Stimulated activated memory B cell treated with anti-CD40 and anti-IgM and Interleukin-4, amounts not matched to agents 10 μg/mL and 1 μg/mL and 100 μg/mL, for 72 hours (primary cell): Measurements from ENCODE around the gene PLSCR4.

Experiments used
- ATAC-seq: fragments of 150-1000 bp; cut with Tn5 transposase; 2 replicates; pipeline ENCODE4 v1.10.0; 2021
- H3K27ac Mint-ChIP-seq: one replicate; pipeline ENCODE4 v1.8.0; 2022; ENCODE audit warnings: mild to moderate bottlenecking, mixed read lengths
- H3K27me3 Mint-ChIP-seq: one replicate; pipeline ENCODE4 v1.8.0; 2022; ENCODE audit warnings: mixed read lengths
- H3K36me3 Mint-ChIP-seq: one replicate; pipeline ENCODE4 v1.8.0; 2022; ENCODE audit warnings: mixed read lengths
- H3K4me1 Mint-ChIP-seq: one replicate; pipeline ENCODE4 v1.8.0; 2022; ENCODE audit warnings: mixed read lengths
- H3K4me3 Mint-ChIP-seq: one replicate; pipeline ENCODE4 v1.8.0; 2022; ENCODE audit warnings: mild to moderate bottlenecking, moderate library complexity, mixed read lengths
- H3K9me3 Mint-ChIP-seq: one replicate; pipeline ENCODE4 v1.8.0; 2022; ENCODE audit warnings: mixed read lengths

Gene PLSCR4

DNA sequence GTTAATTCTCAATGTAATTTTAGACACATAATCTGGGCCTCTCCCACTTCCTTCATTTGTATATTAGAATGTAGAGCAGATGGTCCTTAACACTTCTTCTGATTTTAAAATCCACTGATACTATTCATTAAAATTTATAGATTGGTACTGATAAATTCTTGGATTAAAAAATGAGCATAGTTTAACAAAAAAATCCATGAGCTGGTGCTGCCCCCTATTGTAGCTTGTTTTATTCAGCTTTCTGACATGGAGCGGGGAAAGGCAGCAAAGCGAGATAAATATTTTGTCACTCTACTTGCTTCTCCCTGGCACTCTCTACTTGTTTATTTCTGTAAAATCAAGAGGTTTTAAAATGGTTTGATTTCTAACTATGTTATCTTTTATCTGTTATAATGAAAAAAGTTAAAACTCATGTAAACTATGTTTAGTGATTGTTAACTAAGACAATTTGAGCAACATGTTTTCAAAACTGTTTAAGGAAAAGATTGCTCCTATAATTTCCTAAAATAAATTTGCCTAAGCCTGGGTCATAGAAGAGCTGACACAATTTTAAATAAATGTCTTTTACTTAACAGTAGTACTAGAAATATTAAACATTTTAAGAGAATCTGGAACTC, 63.5 kb downstream of the PLSCR4 start:
- no peak for ATAC-seq
- H3K27ac Mint-ChIP-seq = no peak overlapping the region
- peaks cover 11% of the 10 kb centered on the region for H3K27me3 Mint-ChIP-seq
- H3K4me3 Mint-ChIP-seq = no peak overlapping the region
- H3K9me3 Mint-ChIP-seq = no peaks in the 10 kb centered on the region
- peaks cover 6% of the 10 kb centered on the region for H3K4me1 Mint-ChIP-seq
- no peaks in the 10 kb centered on the region for H3K36me3 Mint-ChIP-seq

DNA sequence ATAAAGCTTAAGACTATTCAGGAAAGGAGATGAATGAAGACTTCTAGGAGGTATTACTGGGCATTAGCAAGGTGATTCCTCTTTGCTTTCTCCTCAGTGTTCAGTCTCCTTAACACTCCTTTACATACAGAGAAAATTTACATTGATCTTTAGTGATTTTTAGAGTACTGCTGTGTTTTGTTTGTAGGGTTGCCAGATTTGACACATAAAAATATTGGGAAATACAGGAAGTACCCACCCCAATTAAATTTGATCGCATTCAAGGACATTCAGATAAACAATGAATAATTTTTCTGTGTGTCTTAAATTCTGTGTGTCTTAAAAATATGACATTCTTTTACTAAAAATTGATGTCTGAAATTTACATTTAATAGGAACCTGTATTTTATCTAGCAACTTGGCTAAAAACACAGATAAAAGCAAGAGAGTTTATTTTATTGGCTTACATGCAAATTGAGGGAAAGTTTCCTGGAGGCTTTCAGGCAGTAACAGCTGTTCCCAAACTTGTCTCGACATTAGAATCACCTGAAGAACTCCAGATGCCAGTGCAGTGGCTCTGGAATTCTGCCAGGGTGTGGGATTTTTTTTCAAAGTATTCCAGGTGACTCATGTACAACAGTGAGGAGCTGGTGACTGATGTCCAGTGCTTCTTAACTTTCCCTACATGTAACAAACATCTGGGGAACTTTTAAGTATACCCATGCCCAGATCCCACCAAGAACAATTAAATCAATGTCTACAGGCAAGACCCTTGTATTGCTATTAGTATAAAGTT, 66.5 kb downstream of the PLSCR4 start:
- Mint-ChIP-seq H3K27ac (no peak overlapping the region), H3K4me3 (no peak overlapping the region), H3K27me3 (peaks cover 4% of the 10 kb centered on the region), H3K9me3 (no peaks in the 10 kb centered on the region), H3K4me1 (peaks cover 2% of the 10 kb centered on the region), H3K36me3 (no peaks in the 10 kb centered on the region)
- no peak for ATAC-seq

DNA sequence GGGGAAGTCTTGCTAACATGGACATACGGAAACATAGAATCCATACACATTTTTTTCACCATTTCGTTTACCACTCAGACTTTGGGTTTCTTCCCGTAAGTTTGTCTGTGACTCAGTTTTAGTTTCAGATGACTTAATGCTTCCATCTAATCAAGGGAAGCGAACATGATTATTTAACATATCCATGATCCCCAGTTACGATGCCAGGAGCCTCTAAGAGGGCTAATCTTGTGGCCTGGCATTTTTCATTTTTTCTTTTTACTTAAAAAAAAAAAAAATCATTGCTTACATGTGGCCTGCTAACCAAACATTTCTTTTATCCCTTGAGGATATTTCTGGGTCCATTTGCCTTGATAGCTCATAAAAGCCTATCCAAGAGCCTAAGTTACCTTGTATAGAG, 69.7 kb downstream of the PLSCR4 start:
- Mint-ChIP-seq H3K27me3 (no peaks in the 10 kb centered on the region), H3K4me1 (no peaks in the 10 kb centered on the region), H3K4me3 (no peak overlapping the region), H3K27ac (no peak overlapping the region), H3K9me3 (no peaks in the 10 kb centered on the region), H3K36me3 (no peaks in the 10 kb centered on the region)
- no peak for ATAC-seq

DNA sequence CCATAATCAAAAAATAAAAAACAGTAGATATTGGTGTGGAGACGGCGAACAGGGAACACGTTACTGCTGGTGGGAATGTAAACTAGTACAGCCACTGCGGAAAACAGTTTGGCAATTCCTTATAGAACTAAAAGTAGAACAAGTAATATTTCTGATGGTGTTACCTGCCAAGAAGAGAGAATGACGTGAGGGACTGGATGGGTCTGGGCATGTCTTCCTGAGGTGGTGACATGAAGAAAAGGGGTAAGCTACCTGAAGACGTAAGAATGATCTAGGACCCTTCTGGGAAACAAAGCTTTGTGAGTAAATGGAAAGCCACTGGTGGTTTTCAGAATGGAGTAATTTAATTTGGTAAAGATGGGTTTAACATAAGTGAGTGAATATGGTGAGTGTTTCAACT, 70.5 kb downstream of the PLSCR4 start:
- no peak overlapping the region for H3K27ac Mint-ChIP-seq
- no peak overlapping the region for H3K4me3 Mint-ChIP-seq
- no peaks in the 10 kb centered on the region for H3K27me3 Mint-ChIP-seq
- no peaks in the 10 kb centered on the region for H3K36me3 Mint-ChIP-seq
- ATAC-seq = no peak
- H3K9me3 Mint-ChIP-seq = no peaks in the 10 kb centered on the region
- no peaks in the 10 kb centered on the region for H3K4me1 Mint-ChIP-seq

GRCh38 chr3:146178006-146178689, 72.8 kb downstream of the PLSCR4 start:
- Mint-ChIP-seq H3K9me3 (no peaks in the 10 kb centered on the region), H3K4me3 (no peak overlapping the region), H3K27me3 (peaks cover 4% of the 10 kb centered on the region), H3K4me1 (no peaks in the 10 kb centered on the region), H3K36me3 (no peaks in the 10 kb centered on the region), H3K27ac (no peak overlapping the region)
- no peak for ATAC-seq

DNA sequence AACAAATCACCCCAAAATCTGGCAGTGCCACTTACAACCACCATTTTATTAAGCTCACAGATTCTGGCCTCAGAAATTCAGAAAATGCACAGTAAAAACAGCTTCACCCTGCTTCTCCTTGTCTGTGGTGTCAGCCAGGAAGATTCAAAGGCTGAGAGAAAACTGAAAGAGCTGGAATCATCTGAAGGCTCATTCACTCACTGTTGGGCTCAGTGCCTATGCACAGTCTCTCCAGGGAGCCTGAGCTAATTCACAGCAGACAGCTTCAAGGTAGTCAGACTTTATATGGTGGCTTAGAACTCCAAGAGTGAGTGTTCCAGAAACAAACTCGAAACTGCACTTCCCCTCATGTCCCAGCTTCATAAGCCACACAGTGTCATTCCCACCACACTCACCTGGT, 73.4 kb downstream of the PLSCR4 start:
- peaks cover 10% of the 10 kb centered on the region for H3K27me3 Mint-ChIP-seq
- H3K9me3 Mint-ChIP-seq = no peaks in the 10 kb centered on the region
- no peak overlapping the region for H3K4me3 Mint-ChIP-seq
- no peak for ATAC-seq
- no peaks in the 10 kb centered on the region for H3K36me3 Mint-ChIP-seq
- no peaks in the 10 kb centered on the region for H3K4me1 Mint-ChIP-seq
- no peak overlapping the region for H3K27ac Mint-ChIP-seq

GRCh38 chr3:146177072-146177471, 73.8 kb downstream of the PLSCR4 start:
- H3K27me3 Mint-ChIP-seq = peaks cover 10% of the 10 kb centered on the region
- ATAC-seq = no peak
- no peaks in the 10 kb centered on the region for H3K36me3 Mint-ChIP-seq
- H3K9me3 Mint-ChIP-seq = no peaks in the 10 kb centered on the region
- H3K27ac Mint-ChIP-seq = no peak overlapping the region
- no peaks in the 10 kb centered on the region for H3K4me1 Mint-ChIP-seq
- H3K4me3 Mint-ChIP-seq = no peak overlapping the region

- Mint-ChIP-seq H3K36me3 (no peaks in the 10 kb centered on the region), H3K4me1 (no peaks in the 10 kb centered on the region), H3K27ac (no peak overlapping the region), H3K9me3 (peaks cover 3% of the 10 kb centered on the region), H3K4me3 (no peak overlapping the region), H3K27me3 (peaks cover 10% of the 10 kb centered on the region)
- ATAC-seq = no peak
Measured at GRCh38 chr3:146172586-146172985, 78.3 kb downstream of the PLSCR4 start.

- no peak for ATAC-seq
Measured at GRCh38 chr3:146170591-146170990, 80.3 kb downstream of the PLSCR4 start.

GRCh38 chr3:146169891-146170290, 81.0 kb downstream of the PLSCR4 start:
- Mint-ChIP-seq H3K4me3 (no peak overlapping the region), H3K4me1 (no peaks in the 10 kb centered on the region), H3K27ac (no peak overlapping the region), H3K36me3 (no peaks in the 10 kb centered on the region), H3K9me3 (peaks cover 3% of the 10 kb centered on the region), H3K27me3 (peaks cover 17% of the 10 kb centered on the region)
- ATAC-seq = no peak

More at GRCh38 chr3:146170591-146170990, 80.3 kb downstream of the PLSCR4 start:
- Mint-ChIP-seq H3K4me1 (no peaks in the 10 kb centered on the region), H3K36me3 (no peaks in the 10 kb centered on the region), H3K27ac (no peak overlapping the region), H3K9me3 (peaks cover 3% of the 10 kb centered on the region), H3K4me3 (no peak overlapping the region), H3K27me3 (peaks cover 10% of the 10 kb centered on the region)

GRCh38 chr3:146166826-146167225, 84.1 kb downstream of the PLSCR4 start:
- Mint-ChIP-seq H3K27me3 (peaks cover 30% of the 10 kb centered on the region), H3K9me3 (peaks cover 6% of the 10 kb centered on the region), H3K4me3 (no peak overlapping the region), H3K27ac (no peak overlapping the region), H3K4me1 (no peaks in the 10 kb centered on the region), H3K36me3 (no peaks in the 10 kb centered on the region)
- no peak for ATAC-seq

DNA sequence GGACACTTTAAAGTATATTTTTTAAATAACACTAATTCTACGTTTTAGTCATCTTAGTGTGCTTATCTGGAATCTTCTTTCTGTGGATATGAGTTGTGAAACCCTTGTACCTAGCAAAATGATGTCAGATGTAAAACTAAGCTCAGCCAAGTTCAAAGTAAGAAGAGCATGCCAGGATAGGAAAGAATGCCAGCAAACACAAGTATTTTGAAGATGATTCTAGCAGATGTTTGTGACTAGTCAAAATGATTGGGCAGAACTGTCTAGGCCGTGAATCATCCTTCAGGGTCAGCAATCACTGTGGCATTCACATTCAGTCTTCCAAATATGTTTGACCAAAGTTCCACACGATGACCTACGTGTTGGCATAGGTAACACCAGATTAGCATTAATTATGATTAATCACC, 84.5 kb downstream of the PLSCR4 start:
- Mint-ChIP-seq H3K4me3 (no peak overlapping the region), H3K27ac (no peak overlapping the region), H3K36me3 (no peaks in the 10 kb centered on the region), H3K27me3 (peaks cover 30% of the 10 kb centered on the region), H3K4me1 (no peaks in the 10 kb centered on the region), H3K9me3 (peaks cover 6% of the 10 kb centered on the region)
- ATAC-seq = no peak

DNA sequence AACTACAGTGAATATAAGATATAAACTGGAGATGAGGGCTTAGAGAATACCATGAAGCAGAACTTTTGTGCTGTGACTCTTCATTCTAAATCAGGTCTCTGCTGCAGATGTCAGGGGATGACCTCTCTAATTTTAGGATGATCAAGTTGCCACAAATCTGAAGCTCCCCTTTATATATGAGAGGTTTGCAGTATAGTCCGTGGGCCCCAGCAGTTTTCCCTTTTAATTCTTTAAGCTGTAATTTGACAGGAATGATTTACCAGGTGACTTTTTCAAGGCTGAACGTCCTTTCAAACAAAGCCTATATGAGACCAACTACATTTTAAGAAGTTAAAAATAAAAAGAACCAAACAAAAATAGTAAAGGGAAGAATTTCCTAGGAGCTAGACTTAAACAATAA, 85.0 kb downstream of the PLSCR4 start:
- peaks cover 6% of the 10 kb centered on the region for H3K9me3 Mint-ChIP-seq
- no peak for ATAC-seq
- H3K4me1 Mint-ChIP-seq = no peaks in the 10 kb centered on the region
- no peaks in the 10 kb centered on the region for H3K36me3 Mint-ChIP-seq
- no peak overlapping the region for H3K4me3 Mint-ChIP-seq
- peaks cover 30% of the 10 kb centered on the region for H3K27me3 Mint-ChIP-seq
- H3K27ac Mint-ChIP-seq = no peak overlapping the region

DNA sequence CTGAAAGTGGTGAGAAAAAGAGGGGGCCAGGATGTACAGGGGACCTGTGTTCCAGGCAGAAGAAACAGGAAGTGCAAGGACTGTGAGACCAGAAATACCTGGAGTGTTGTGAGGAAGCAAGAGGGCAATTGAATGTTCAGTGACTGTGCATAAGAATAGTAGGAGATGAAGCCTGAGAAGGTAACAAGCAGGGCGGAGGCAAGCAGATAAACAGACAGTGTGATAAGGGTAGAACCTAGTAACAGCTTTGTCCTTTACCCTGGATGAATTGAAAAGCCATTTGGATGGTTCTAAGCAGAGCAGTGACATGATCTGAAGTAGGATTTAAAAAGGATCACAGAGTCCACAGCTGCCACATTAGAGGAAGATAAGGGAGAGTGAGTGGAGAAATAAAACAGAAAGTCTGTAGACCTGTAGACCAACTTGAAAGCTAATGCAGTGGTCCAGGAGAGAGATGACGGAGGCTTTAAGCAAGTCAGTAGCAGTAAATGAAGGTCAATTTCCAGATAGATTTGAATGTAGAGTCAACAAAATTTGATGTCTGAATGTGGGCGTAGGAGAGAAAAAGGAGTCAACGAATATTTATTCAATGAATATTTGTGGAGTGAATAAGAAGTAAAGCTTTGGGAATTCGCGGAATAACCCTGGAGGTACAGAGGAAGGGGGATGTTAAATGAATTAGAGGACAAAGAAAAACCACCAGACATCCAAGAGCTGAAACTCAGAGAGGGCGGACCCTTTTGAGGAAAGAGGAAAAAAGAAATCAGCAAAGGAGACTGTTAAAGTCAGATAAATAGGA, 85.7 kb downstream of the PLSCR4 start:
- Mint-ChIP-seq H3K9me3 (peaks cover 5% of the 10 kb centered on the region), H3K36me3 (no peaks in the 10 kb centered on the region), H3K4me1 (peaks cover 3% of the 10 kb centered on the region), H3K27me3 (peaks cover 34% of the 10 kb centered on the region), H3K27ac (no peak overlapping the region), H3K4me3 (no peak overlapping the region)
- ATAC-seq = no peak

DNA sequence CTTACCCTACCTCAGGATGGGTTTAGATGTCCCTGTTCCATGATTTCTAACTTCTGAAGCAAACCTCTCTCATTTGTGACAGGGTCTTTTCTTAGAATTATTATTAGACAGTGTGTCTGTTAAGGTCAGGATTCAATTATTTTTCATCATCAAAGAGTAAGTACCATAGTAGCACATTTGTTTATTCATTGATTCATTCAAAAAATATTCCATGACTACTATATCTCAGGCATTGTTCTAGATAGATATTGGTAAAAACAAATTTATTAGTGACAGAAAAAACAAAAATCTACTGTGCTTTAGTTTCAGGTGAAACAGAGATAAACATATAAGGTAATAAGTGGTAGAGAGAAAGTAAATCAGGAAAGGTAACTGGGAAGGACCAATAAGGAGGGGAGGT, 86.4 kb downstream of the PLSCR4 start:
- no peaks in the 10 kb centered on the region for H3K36me3 Mint-ChIP-seq

More for the DNA sequence above, 86.4 kb downstream of the PLSCR4 start:
- H3K4me3 Mint-ChIP-seq = no peak overlapping the region
- no peak for ATAC-seq
- H3K9me3 Mint-ChIP-seq = peaks cover 3% of the 10 kb centered on the region
- peaks cover 41% of the 10 kb centered on the region for H3K27me3 Mint-ChIP-seq
- H3K4me1 Mint-ChIP-seq = peaks cover 9% of the 10 kb centered on the region
- no peak overlapping the region for H3K27ac Mint-ChIP-seq
